CD4-positive, alpha-beta T cell treated with Interleukin-4 for 4 hours (primary cell): ENCODE data around the gene FCN2.

Experiments used
- DNase-seq: peaks from one replicate; pipeline ENCODE4 v3.0.0-alpha.2; 2020

FCN2 gene

DNA sequence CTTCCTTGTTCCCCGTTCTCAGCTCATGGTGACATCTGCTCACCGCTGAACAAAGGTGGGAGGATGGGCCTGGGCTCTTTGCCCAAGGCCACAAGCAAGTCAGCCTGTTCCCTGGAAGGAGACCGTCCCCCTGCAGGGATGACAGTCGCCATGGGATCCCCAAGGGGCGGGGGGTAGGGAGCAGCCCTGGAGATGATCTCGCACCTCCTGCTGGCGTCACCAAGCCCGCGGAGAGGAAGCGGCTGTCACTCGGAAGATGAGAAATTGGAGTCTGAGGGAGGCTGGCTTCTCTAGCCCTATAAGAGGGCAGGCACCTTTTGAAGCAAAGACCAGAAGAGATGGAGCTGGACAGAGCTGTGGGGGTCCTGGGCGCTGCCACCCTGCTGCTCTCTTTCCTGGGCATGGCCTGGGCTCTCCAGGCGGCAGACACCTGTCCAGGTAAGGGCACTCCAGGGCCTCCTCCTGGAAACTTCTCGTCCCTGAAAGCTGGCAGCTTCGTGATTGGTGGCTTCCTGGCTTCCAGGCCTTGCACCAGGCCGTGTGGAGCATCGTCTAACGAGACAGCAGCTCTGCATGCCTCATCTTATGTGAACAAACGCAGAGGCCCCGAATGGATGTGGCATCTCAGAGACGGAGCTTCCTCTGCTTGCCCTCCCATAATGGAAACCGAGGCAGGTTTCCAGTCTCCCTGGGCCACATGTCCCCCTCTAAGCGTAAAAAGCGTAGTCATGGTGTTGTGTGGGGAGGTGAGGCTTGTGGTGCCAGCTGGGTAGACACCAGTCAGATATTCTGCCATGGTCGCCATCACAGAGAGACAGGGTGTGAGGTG is at the start of gene FCN2:
Gene FCN2 (plus strand): TSS at position 327 of the 829 bp plus-strand sequence. CDS start 12 bp downstream, at position 339.
- DNase-seq: no peak

DNA sequence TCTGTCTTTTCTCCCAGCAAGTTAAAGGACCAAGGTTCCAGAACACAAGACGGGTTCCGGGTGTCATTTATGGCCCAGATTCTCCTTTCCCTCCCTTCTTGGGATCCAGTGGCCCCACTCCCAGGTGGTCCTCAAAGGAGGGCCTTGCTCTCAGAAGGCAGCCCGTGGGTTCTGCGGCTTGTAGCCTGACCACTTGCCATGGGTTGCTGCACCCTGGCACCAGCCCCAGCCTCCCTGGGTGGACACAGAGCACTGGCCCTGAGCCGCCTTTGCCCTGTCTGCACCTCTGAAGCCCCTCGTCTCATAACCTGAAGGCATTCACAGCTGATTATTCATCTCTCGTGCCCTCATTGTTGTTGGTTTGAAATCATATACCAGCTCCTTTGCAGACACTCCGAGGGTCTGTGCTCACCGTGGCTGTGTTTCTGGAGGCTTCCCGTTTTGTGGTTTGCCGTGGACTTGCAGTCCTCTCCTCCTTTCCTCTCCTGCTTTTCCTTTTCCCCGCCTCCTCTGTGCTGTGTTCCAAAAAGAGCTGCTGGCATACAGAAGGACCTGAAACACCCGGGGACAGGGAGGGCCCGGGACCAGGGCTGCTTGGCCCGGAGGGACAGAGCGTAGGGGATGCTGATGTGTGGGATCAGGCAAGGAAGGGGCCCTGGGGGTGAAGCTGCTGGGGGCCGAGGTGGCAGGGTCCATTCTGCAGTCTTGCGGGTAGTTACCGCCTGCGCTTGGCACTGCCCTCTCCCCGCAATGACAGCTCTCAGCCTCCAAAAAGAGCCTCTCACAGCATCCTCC is 49.5 kb upstream of the FCN2 start:
- no peak for DNase-seq

DNA sequence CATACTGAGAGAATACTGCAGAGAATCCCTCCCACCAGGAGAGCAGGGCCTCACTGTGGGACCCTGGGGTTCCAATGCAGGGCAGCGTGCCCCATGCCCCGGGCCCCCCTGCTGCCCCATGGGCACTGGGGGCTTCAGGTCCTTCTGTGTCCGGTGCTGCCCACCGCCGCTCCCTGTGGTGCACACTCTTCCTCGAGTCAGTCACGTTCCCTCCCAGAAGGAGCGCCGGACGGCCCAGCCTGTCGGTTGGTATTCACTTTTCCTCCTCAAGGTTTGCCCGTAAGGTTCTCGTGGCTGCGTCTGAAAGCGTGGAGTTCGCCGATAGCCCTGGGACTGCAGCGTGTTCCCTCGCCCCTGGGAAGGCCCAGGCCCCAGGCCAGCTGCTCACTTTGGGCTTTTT is 48.1 kb upstream of the FCN2 start:
- no peak for DNase-seq

DNA sequence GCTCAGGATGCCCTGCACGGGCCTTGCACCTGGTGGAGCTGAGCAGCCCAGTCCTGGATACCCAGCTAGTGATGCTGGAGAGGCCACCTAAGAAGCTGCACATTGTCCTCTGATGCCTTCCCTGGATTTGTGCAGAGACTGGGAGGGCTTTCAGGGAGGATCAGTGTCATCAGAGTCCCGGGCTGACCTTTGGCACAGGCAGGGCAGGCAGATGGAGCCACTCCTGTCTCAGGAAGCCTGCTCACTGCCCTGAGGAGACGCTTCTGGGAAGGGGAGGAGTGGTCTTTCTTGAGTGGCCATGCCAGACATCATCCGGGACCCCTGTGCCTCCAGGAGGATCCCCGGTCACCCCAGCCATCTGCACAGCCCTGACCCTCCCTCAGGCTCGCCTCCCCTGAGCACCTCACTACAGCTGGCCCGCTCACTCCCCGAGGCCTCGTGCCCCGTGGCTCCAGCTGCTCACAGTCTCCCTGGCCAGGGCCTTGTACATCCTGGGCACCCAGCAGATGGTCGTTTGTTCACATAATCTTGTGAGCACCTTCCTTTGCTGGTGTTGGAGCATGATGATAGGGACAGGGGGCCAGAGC is 47.2 kb upstream of the FCN2 start:
- DNase-seq: no peak

DNA sequence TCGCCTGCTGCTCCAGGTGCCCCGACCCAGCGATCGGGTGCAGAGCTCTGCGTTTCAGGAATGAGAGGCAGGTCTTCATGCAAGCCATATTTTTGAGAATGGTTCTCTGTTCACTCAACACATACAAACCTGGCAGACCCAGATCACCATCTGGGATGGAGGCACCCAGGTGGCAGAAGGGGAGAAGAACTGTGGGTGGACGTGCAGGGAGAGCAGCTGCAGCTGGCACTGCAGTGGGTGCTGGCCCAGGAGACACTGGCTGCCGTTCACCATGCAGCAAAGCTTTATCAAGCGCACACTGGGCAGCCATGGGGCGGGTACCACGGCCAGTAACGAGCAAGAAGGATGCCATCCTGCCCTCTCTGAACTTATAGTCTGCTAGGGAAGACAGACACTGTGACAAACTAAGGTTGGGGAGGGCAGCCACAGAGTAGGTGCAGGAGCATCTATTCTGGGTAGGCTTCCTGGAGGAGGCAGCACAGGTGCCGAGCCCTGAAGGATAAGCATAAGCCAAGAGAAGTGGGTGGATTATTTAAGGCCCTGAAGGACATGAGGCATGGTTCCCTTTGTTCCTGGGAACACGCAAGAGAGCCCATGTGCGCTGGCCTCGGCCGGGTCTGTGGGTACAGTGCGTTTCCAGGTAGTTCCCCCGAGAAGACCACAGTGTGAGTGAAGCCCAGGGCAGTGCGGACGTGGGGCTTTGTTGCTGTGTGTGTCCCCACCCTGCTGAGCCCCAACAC is 46.2 kb upstream of the FCN2 start:
- DNase-seq: no peak

DNA sequence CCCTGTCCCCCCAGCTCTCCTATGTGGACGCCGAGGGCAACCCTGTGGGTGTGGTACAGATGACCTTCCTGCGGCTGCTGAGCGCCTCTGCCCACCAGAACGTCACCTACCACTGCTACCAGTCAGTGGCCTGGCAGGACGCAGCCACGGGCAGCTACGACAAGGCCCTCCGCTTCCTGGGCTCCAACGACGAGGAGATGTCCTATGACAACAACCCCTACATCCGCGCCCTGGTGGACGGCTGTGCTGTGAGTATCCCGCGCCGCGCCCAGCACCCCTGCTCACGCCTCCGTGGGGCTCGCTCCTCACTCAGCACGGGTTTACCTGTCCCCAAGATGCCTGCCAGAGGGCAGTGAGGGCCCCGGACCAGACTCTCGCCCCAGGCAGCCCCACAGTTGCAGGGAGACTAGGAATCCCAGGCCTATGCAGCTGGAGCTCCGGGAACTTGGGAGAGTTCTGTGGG is 45.6 kb upstream of the FCN2 start:
- DNase-seq: no peak

DNA sequence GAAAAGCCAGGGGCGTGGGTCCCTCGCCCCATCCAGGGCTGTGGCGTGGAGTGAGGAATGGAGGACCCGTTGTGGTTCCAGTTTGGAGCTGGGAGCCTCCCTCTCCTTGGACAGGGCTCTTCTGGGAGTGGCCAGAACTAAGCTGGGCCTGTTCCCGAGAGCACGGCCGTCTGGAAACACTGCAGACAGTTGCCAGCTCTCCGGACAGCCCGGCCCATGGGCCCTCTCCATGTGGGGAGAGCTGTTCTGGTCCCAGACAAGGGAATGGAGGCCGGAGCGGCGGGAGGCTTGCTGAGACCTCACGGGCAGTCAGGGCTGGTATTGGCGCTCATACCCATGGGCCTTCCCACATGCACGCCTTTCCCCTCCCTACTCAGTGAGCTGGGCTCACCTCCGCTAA is 45.2 kb upstream of the FCN2 start:
- DNase-seq: no peak

DNA sequence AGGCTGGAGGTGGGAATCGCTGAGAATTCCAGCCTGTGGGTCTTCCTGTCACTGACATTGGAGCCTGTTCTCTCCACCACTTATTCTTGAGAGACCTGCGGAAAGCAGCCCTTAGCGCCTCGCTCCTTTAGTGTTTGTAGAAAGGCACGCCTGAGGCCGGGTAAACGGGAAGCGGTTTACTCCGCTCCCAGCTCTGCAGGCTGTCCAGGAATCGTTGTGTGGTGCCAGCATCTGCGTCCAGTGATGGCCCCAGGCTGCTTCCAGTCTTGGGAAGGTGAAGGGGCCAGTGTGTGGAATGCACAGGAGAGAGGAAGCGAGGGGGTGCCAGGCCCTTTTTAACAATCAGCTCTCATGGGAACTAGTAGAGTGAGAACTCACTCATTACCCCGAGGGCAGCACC is 44.6 kb upstream of the FCN2 start:
- DNase-seq: no peak

DNA sequence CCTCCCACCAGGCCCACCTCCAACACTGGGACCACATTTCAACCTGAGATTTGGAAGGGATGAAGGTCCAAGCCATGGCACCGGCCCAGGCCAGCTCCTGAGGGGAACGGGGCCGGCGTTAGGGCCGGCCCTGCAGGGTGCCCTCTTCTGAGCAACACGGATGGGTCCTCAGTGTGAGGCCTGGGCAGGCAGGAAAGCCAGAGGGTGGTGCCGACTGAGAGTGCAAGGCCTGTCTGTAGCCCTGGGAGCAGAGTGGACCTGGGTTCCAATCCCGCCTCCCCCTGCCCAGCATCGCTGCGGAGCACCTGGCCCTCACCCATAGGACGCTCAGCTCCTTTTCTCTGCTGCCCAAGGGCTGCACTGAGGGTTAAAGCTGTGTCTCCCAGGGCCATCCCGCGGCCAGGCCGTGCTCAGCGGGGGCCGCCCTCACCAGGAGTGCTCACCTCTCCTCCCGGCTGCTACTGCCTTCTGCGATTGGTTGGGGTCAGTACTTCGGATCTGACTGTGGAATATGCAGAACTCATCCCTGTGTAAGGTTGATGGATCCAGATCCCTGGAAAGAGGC is 44.1 kb upstream of the FCN2 start:
- DNase-seq: no peak

DNA sequence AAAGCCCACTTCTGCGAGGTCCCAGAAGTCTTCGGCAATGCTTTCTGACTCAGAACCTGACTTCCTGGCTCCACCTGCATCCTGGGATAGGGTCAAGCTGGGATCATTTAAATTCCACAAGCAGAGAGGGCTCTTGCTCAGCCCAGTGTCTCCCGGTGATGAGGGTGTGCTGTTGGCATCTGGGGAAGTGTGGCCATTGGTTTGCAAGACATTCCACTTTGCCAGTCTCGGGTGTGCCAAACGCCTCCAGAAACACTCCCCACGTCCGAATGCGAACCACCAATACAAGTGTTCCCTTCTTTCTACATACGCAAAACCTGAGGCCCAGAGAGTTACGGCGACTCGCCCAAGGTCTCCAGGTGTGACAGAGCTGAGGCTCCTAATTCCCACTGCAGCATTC is 43.1 kb upstream of the FCN2 start:
- no peak for DNase-seq

DNA sequence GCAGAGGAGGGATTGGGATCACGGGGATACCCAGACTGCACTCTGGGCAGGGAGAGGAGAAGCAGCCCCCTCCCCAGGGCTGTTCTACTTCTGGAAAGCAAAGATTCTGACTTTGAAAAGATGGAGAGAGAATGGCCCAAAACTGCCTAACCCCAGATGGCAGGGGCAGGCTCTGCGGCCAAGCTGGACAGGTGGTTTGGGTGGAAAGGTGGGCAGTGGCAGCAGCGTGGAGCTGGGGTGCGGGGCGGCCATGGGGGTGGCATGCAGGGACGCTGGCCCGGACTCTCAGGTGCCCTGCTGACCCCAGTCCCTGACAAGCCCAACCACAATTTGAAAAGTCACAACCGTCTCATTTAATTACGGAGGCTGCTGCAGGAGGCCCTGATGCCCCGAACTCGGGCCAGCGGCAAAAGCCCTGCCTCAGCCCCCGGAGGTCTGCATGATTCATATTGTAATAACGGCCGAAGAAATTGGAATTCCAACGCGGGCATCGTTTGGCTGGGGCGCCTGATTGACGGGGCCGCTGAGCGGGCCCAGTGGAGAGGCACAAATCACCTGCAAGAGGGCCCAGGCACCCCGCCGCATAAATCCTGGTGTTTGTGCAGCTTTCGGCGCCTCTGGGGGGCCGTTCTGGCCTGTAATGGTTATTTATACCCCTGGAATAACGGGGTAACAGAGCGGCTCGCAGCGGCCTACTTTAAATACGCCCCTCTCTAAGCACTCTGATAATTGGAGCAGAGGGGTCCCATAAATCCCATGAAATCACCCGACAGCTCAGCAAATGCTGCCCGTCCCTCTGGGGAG is 41.8 kb upstream of the FCN2 start:
- no peak for DNase-seq

DNA sequence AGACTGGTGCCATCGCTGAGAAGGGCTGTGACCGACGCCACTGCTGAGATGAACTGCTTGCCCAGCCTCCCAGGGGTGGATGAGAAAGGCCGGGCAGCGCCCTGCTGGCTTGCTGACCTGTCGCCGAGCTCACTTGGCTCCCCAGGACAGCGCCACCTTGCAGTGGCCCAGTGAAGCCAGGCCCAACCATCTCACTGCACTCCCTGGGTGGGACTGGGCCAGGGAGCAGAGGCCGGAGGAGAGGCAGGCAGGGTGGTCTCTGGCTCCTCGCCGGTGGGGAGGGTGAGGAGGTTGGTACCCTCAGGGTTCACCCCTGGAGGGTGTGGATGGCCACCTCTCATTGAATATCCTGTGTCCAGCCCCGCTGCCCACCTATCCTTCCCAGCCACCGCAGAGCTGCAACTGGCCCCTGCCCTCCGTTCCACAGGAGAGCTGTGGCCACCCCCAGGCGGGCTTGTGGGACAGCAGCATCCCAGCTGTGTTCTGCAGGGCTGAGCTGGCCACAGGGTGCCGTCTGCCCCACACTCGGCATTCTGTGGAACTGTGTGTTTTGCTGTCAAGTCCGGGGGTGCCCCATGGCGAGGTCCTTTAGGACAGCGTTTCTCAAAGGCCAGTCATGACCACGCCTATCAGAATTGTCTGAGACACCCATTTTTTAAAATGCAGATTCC is 41.0 kb upstream of the FCN2 start:
- no peak for DNase-seq

DNA sequence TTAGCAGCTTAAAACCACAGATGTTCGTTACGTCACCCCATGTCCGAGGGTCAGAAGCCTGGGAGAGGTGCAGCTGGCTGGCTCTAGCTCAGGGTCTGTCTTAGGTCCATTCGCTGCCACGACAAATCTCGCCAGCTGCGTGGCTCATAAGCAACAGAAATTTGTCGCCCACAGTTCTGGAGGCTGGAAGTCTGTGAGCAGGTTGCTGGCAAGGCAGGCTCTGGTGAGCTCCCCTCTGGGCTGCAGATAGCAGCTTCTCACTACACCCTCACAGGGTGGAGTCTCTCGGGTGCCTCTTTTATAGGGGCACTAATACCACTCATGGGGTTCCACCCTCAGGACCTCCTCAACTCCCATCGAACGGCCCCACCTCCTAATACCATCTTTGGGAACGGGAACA is 40.1 kb upstream of the FCN2 start:
- no peak for DNase-seq

DNA sequence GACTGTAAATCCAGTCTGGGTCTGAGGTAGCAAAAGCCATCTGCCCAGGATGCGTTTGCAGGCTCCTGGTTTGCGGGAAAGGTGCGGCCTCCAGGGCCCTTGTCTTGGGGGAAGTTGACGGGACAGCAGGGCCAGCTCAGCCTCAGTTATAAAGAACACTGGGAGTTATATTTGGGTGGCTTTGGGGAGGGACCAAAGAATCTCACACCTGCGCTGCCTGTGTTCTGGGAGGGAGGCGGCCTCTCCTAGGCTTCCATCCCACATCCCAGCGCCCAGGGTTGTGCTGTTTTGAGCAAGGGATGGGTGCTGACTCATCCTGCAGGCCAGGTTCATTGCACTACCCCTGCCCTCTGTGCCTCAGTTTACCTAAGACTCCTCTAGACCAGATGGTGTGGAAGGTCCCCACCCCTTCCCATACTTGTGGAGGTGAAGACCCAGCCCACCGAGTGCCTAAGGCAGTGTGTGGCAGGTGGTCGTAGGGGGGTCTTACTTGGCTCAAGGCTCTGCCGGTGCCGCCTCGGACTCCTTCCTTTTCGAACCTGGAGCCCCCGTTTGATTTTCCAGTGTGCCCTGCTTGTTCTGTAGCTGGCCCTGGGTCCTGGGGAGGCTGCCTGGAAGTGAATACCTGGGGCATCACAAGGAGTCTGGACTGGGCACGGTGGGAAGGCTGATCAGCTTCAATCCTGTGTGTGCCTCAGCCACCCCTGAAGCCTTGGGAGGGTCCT is 39.3 kb upstream of the FCN2 start:
- DNase-seq: no peak

DNA sequence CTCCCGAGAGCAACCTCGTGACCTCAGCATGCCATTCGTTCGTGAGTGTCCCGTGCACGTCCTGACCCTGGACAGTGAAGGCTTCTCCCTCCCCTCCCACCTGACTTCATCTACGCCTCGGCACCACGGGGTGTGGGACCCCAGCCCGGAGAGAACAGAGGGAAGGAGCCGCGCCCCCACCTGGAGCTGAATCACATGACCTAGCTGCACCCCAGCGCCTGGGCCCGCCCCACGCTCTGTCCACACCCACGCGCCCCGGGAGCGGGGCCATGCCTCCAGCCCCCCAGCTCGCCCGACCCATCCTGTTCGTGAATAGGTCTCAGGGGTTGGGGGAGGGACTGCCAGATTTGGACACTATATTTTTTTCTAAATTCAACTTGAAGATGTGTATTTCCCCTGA is 38.3 kb upstream of the FCN2 start:
- DNase-seq: no peak

DNA sequence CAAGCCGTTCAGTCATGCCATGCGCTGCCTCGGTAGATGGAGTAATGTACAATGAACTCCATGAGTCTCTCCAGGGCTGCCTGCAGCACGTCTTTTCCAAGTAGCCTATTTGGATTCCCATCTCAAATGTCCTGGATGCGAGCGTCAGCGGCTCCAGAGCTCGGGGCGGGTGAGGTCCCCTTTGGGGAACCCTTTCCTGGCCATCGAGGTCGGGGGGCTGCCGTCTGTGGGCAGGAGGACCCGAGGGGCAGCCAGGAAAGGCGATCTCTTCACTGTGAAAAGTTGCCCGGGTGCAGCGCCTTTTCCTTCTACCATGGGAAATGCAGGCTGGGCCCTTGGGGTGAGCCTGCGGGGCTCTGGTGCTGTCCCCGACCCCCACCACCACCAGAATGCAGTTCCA is 36.9 kb upstream of the FCN2 start:
- no peak for DNase-seq

DNA sequence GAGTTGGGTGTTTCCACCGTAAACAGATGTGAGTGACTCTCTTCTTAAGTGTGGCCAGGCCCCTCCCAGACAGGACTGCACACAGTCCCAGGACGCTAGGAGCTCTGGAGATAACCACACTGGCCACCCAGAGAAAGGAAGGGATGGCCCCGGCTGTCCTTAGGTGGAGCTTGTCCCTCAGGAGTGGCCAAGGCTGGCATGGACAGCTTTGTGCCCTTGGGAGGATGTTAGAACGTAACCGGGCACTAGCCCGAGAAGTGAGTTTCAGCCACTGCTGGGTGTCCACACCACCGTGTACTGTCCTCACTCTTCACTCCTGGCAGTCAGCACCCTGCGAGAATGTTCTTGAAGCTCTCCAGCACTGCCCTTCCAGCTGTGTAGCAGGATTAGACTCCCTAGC is 35.8 kb upstream of the FCN2 start:
- no peak for DNase-seq

DNA sequence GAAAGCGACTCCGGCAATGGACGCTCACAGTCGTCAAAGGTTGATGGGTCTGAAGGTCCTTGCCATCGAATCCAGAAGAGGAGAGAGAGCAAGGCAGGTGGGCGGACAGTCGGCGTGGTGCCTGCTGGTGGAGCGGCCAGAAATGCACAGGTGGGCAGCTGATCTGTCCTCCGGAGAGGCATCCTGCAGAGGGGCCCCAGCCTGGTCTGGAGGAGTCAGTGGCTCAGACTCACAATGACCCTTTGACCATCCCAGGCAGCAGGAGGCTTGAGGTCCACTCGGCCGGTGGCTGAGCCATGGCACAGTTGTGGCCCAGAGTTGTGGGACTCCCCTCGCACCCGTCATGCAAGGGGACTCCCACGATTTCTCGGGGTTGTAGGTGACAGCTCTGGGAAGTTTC is 34.4 kb upstream of the FCN2 start:
- no peak for DNase-seq

DNA sequence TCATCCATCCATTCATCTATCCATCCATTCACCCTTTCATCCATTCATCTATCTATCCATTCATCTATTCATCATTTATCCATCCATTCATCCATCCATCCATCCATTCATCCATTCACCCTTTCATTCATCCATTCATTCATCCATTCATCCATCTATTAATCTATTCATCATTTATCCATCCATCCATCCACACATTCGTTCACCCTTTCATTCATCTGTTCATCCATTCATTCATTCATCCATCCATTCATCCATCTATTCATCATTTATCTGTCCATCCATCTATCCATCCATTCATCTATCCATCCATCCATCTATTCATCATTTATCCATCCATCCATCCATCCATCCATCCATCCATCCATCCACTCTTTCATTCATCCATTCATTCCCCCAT is 33.9 kb upstream of the FCN2 start:
- no peak for DNase-seq

DNA sequence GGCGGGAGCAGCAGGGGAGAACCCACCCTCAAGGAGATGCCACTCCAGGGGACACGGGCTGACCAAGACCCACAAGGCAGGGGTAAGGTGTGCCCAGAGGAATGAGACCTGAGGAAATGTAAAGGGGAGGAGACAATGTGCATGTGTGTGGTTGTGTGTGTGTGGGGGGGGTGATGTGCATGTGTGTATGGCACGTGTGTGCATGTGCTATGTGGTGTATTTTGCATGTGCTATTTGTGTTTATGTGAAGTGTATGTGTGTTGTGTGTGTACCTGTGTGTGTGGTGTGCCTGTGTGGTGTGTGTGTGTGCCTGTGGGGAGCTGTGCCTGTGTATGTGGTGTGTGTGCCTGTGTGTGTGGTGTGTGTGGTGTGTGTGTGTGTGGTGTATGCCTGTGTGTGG is 33.5 kb upstream of the FCN2 start:
- DNase-seq: no peak
